DMS53 treated with DMSO at 0.1 percent for 48 hours (cell line): ENCODE data around the gene ACTA1.
"Not testable (repeated sequence)": the region's sequence is repeated elsewhere in the genome, so short reads cannot be mapped to it uniquely, and the experiment has no call there.

Experiments used
- DNase-seq: peaks from one replicate; lab custom pipeline; 2025; ENCODE audit not compliant: unreplicated experiment; lab: John Stamatoyannopoulos, UW

Gene ACTA1

DNA sequence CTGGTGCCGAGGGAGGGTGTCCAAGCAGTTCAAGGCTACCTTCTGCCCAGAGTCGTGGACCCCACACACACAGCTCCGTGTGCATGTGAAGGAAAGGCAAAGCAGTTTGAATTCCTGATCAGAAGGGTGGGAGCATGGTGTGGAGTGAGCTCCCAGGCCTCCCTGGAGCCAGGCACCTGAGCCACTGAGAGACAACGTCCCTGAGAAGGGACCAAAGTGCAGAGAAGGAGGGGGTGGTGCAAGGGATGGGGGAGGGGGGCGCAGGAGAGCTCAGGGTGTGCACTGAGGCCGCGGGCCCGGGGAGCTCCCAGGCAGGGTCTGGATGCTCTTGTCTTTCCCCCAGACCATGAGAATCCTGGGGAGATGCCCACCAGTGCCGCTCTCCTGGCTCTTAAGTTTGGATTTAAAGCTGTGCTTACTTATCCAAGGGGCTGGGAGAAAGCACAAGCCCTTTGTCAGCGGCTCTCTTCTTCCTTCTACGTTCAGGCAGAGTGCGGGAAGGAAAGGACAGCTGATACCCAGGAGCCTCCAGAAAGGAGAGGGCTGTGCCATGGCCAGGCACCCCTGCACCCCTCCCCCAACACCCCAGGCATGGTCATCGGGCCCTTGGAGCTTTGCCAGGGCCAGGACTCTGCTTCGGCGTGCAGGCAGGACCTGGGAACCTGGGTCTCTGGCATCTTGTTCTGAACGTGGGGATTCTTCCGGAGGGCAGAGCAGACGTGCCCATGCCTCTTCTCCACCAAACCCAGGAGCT lies 24.1 kb downstream of the ACTA1 start:
- no peak for DNase-seq

DNA sequence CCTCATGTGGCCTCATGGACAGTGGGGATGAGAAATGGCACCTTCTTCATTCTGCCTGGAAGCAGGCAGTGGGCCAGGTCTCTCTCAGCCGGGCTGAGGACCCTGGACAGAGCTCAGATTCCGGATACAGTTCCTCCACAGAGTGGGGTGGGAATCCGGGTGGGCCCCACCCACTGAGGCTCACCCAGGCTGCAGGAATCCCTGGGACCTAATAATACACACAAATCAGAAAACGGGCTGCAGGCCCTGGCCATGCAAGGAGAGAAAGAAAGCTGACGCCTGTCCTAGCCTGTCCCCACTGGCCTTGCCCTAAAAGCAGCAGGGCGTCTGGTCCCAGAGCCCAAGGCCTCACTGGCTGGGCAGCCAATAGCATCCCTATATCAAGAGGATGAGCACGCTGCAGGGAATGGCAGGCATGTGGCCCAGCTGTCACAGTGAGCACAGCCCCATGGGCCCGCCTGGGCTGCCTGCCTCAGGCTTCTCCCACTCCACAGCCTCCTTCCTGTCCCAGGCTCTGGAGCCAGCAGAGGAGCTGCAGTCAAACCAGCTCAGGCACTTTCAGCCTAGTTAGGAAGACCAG lies 25.3 kb downstream of the ACTA1 start:
- DNase-seq: no peak

DNA sequence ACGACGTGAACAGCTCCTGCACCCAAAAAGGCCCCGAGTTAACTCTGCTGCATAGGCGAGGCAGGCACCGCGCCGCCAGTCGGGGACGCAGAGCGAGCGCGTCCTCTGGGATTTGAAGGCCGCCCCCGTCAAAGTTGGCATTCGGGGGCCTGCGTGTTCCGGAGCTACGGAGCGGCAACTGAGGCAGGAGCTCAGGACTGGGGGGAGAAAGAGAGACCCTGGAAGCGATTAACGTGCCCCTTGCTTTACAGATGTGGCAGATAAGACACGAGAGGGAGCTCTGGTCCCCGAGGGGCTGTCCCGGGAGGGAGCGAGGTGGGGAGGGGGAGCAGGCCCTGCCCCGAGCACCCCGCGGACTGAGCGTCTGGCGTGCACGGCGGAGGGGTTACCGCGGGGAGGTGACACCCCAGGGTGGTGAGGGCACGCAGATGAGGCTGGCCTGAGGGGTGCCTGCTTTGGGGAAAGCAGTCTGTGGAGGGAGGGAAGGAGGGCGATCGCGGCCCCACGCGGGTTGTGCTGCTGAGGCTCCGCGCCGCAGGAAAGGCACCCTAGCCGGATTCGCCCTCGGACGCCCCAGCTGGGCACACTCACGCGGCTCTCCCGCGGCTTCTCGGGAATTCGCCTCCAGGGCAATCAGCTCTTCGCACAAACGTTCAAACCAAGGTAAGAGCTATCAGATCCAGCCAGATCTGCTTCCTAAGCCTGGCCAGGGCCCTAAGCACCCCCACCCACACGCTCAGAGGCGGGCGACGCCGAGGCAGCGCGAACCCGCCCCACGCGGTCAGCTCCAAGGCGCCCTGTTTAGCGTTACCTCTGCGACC lies 26.5 kb downstream of the ACTA1 start:
- DNase-seq: no peak

DNA sequence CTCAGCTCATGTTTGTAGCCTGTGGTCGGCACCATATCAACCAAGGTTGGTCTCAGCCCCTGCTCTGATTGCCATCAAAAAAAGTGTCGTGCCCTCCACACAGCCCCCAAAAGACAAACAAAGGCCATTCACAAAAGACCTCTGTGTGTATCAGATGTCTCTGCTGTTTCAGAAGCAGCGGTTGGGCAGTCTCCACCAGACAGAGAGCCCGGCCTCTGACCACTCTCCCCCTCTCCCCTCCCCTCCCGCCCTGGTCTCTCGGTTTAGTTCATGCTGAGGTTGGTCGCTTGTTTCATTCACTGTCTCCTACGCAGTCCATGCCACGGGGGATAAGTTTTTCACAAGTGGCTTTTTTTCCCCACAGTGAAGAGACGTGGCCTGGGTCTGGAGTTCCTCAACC lies 27.1 kb downstream of the ACTA1 start:
- DNase-seq: no peak

DNA sequence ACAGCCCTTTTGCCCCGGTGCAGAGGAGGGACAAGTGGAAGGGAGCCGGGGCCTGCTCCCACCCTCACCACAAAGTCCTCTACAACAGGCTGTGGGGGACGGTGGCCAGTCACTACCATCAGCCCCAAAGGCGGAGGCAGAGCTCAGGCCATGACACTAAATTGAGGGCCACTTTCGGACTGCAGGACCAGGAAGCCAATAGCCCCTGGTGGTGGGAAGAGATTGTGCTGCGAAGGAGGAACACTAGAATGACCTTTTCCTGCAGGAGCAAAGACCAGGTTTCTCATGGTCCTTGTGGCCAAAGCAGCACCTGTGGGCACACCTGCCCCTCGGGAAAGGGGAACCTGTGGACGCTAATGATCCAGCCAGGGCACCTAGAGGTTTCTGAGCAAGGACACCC lies 30.3 kb downstream of the ACTA1 start:
- no peak for DNase-seq

DNA sequence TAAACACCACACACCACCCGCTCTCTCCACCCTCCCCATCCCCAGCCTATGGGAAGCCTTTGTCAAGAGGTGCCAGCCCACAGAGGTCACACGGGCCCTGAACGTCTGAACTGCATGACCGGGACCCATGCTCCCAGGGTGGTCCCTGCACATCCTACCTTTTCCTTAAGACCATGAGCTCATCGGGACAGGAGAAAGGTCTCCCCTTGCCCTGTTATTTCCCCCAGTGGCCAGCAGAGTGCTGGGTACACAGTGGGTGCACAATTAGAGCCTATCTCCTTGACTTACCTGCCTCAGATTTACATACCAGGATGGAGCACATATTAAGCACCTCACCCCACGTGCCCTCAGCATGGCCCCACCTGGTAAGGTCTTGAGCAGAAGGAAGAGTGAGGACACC lies 30.9 kb downstream of the ACTA1 start:
- DNase-seq: no peak

DNA sequence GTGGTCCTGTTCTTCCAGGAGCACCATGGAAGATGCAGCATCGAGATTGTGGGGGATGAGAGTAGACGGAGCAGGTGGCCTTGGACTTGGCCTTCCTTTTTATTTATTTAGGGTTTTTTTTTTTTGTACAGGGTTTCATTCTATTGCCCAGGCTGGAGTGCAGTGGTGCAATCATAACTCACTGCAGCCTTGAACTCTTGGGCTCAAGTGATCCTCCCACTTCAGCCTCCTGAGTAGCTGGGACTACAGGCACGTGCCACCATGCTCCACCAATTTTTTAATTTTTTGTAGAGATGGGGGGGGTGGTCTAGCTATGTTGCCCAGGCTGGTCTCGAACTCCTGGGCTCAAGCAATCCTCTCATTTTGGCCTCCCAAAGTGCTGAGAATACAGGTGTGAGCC lies 31.6 kb downstream of the ACTA1 start:
- not testable (repeated sequence) for DNase-seq

DNA sequence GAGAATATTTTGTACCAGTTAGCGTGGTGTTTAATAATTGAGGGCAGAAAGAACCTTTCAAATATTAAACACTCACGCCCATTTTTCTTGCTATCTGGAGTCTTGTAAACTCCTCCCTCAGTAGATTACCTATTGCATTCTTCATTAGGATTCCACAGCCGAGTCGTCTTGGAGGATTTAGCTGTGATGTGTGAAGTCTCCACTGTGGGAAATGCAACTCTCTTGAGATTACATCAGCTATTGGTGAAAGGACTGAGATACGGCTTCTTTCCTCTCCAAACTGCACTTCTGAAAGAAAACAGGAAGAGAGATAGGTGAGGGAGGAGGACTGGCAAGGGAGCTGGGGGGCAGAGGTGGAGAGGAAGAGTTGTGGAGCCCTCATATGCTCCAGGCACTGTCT lies 36.1 kb downstream of the ACTA1 start:
- no peak for DNase-seq

DNA sequence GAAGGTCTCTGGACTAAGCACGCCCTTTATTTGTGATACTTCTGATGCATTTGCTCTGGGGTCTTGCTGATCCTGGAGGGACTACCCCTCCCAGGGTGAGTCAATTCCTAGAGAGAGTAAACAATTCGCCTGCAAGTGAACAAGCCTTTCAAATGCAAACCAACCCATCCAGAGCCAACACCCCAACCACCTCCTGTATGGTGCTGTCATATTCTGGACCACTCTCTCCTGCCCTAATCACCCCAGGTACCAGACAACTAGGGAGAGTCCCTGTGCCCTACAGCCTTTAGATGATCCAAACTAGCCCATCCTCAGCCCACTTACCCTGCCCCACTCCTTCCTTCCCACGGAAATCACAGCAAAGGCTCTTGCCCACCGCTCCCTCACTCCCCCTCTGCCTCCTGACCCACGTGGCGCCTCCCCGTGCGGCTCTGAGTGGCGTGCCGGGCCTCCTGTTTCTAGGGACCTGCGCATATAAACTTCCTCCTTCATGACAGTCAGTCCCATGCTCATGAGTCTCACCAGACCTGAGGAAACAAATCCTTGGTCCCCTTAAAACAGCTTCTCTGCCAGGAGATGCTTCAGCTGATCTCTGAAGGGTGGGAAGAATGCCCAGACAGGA lies 37.2 kb downstream of the ACTA1 start:
- DNase-seq: no peak

DNA sequence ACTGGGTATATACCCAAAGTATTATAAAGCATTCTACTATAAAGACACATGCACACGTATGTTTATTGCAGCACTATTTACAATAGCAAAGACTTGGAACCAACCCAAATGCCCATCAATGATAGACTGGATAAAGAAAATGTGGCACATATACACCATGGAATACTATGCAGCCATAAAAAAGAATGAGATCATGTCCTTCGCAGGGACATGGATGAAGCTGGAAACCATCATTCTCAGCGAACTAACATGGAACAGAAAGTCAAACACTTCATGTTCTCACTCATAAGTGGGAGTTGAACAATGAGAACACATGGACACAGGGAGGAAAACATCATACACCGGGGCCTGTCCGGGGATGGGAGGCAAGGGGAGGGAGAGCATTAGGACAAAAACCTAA lies 39.4 kb downstream of the ACTA1 start:
- DNase-seq: not testable (repeated sequence)

DNA sequence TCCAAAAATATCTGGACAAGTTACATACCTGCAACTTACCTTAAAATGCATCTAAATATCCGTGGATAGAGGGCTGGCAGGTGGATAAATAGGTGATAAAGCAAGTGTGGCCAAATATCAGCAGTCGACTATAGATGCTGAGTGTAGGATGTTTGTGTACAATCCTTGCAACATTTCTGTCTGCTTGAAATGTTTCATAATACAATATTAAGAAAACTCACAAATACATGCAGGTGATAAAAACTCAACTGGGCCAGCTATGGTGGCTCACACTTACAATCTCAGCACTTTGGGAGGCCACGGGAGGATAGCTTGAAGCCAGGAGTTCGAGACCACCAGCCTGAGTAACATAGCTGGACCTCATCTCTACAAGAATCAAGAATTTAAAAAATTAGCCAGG lies 41.0 kb downstream of the ACTA1 start:
- DNase-seq: no peak

DNA sequence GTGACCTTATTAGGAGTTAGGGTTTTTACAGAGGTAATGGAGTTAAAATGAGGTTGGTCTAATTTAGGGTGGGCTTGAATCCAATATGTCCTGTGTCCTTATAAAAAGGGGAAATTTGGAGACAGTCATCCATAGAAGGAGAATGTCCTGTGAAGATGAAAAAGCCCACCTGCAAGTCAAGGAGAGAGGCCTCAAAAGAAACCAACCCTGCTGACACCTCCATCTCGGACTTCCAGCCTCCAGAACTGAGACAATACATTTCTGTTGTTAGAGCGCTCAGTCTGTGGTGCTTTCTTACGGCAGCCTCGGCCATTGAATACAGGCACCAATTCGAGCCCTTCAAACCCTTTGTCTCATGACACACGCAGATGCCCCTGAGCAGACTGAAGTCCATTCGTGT lies 43.8 kb downstream of the ACTA1 start:
- DNase-seq: no peak

DNA sequence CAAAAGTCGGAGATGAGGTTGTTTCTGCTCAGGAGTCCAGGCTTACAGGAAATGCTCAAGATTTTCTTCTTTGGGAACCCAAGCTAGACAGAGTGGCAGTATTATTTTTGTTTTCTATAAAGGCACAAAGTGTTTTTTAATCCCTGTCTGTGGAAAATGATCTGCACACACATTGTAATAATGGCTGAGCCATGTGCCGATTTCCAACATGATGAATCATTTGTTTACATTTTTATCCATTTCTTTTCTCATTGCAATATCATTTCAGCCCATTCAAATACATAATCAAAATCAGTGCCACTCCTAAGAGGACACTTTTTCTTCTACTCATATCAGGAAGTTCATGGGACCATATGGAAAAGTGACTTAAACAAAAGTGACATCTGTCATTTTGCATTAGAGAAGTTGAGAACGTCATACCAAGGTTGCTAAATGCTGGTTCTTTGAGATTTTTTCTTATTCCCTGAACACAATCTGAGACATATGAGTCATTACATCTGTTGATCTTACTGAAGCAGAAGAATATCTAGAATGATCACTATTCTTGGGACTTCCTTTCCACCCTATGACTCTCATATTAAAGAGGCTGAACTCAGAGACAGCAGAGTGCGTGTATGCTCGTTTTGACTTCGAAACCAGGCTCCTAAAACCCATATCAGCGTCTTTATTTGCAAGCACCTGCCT lies 44.9 kb downstream of the ACTA1 start:
- DNase-seq: no peak

DNA sequence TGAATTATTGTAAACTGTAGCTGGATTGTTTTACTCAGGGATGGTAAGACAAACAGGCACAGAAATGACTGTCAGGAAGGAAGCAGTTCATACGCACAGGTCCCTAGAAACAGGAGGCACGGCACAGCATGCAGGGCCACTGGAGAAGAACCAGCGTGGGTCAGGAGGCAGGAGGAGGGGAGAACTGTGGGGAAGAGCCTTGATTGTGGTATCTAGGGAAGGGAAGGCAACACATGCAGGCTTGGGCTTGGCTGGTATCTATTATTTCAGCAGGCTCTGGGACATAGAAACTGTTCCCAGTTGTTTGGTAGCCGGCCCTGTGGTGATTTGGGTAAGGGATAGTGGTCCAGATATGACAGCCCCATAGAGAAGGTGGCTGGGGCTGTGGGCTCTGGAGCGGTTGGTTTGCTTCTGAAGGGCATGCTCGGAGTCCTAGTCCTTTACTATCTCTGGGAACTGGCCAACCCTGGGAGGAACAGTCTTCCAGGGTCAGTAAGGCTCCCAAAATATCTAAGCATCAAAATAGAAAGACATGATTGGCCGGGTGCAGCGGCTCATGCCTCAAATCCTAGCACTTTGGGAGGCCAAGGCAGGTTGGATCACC lies 47.9 kb downstream of the ACTA1 start:
- no peak for DNase-seq

DNA sequence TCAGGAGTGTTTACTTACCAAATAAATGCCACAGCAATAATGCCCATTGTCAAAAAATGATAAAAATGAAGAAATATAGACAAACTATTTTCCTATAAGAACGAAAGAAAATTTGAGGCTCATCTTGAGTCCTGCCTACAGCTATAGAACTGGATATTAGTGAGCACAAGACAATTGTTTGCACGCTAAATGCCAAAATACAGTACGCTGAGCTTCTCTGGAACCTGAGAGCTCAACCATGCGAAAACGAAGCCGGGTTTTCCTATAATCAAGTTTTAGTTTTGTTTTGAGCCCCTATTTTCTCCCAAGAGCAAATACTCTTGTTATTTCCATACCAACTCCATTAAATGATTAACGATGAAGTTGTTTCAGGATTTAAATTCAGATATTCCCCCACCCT lies 49.1 kb downstream of the ACTA1 start:
- no peak for DNase-seq

DNA sequence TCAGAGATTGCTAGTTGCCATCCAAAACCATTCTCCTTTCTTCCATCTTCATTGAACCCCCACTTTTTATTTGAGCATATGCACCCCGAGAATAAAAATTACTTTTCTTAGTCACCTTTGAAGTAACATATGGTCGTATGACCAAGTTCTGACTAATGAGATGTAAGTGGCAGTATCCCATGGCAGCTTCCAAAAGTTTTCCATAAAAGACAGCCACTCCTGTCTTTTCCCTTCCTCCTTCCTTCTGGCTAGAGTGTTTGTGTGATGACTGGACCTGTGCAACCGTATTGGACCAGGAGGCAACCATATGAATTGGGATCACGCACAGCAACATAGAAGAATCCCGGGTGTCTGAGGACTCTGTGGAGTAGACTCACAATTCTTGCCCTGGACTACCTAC lies 49.9 kb downstream of the ACTA1 start:
- no peak for DNase-seq

DNA sequence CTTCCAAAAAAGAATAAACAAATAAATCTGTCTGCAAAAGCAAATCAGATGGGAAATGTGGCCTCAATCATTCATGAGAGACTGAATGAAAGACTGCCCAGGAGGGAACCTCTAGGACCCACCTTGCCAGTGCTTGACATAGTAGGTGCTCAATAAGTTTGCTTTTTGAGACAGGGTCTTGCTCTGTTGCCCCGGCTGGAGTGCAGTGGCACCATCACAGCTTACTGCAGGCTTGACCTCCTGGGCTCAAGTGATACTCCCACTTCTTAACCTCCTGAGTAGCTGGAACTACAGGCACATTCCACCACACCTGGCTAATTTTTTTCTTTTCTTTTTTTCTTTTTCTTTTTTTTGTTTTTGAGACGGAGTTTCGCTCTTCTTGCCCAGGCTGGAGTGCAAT lies 50.7 kb downstream of the ACTA1 start:
- no peak for DNase-seq
